ENCODE data around the gene ZDHHC20. TPM values are rescaled to one million over a fixed set of nuclear protein-coding genes. Genes with fewer than 3 reads are reported as not detected.

ZDHHC20 gene
- total RNA-seq, 2 experiments from 2014 or later: 39.6 to 60.1 TPM

DNA sequence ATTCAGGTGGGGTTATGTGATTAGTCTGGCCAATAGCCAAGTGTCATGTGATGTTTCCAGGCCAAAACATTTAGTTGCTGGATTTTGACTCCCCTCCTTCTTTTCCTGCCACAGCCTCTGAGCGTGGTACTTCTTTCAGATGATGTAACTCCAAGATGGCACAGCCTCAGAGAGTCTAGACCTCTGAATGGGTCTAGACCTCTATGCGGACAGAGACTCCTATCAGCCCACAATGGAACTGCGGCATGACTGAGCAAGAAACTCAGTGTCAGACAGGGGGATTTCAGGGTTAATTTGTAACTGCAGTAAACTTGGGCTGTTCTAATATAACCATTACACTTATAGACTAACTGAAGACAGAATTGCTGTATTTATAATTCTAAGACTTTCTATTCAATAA, 42.6 kb upstream of the ZDHHC20 start:
- CTCF ChIA-PET (ENCODE audit: unreplicated experiment): no interaction called here
- Histone ChIP-seq H3K9me2 (ENCODE audit: insufficient read depth, low read length) (no peaks in the 10 kb centered on the region), H4K20me1 (ENCODE audit: insufficient read depth, low read length) (no peaks in the 10 kb centered on the region), H3K9me3 (ENCODE audit: low read length) (no peaks in the 10 kb centered on the region), H2AFZ (ENCODE audit: low read length) (no peak overlapping the region), H3K4me2 (ENCODE audit: low read length) (no peak overlapping the region), H3K79me2 (ENCODE audit: insufficient read depth, low read depth, low read length) (no peaks in the 10 kb centered on the region), H3K36me3 (ENCODE audit: insufficient read depth, low read length) (peaks cover 23% of the 10 kb centered on the region), H3K27ac (ENCODE audit: low read depth, low read length, poor library complexity, severe bottlenecking) (no peak overlapping the region), H3K4me1 (ENCODE audit: insufficient read depth, low read length, poor library complexity, severe bottlenecking) (no peaks in the 10 kb centered on the region), H3K4me3 (ENCODE audit: low read depth, low read length, poor library complexity, severe bottlenecking) (no peak overlapping the region)
- POLR2A ChIA-PET: no interaction called here
- BruUV-seq (replicated peaks): no TSS peak
- TF ChIP-seq CTCF (conservative IDR thresholded peaks at IDR 0.05; ENCODE audit: low read length) (peak; percentile 34; the same call in 1 of the 2 replicates), EZH2phosphoT487 (IDR thresholded peaks at IDR 0.05; ENCODE audit: borderline replicate concordance, low read depth, low read length) (no peak)
- no peak for DNase-seq (ENCODE audit: low spot score)
- intact Hi-C loops (cut with micrococcal nuclease; ENCODE audit: unreplicated experiment): no loop called here

DNA sequence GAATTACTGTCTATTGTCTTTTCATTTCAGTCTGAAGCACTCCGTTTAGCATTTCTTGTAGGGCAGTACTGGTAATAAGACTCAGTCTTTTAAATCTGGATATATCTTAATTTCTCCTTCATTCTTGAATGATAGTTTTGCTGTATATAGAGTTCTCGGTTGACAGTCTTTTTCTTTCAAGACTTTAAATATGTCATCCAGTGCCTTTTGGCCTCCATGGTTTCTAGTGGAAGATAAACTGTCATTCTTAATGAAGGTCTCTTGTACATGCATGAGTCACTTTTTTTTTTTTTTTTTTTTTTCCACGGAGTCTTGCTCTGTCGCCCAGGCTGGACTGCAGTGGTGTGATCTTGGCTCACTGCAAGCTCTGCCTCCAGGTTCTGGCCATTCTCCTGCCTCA, 27.2 kb upstream of the ZDHHC20 start:
- no peak overlapping the region for H2AFZ ChIP-seq (ENCODE audit: low read length)
- ChIA-PET CTCF (ENCODE audit: unreplicated experiment) (no interaction called here), POLR2A (no interaction called here)
- no peaks in the 10 kb centered on the region for H3K79me2 ChIP-seq (ENCODE audit: insufficient read depth, low read depth, low read length)
- no peak for DNase-seq (ENCODE audit: low spot score)
- no peak overlapping the region for H3K4me3 ChIP-seq (ENCODE audit: low read depth, low read length, poor library complexity, severe bottlenecking)
- H3K4me1 ChIP-seq (ENCODE audit: insufficient read depth, low read length, poor library complexity, severe bottlenecking): no peaks in the 10 kb centered on the region
- no peaks in the 10 kb centered on the region for H3K9me2 ChIP-seq (ENCODE audit: insufficient read depth, low read length)
- H3K27ac ChIP-seq (ENCODE audit: low read depth, low read length, poor library complexity, severe bottlenecking): no peak overlapping the region
- no peaks in the 10 kb centered on the region for H4K20me1 ChIP-seq (ENCODE audit: insufficient read depth, low read length)
- H3K36me3 ChIP-seq (ENCODE audit: insufficient read depth, low read length): peaks cover 8% of the 10 kb centered on the region
- 0 out of 2 replicates have a peak, but pooled peaks cover 9% of the 10 kb centered on the region for H3K9me3 ChIP-seq (ENCODE audit: low read length)
- H3K4me2 ChIP-seq (ENCODE audit: low read length): no peak overlapping the region
- TF ChIP-seq CTCF (conservative IDR thresholded peaks at IDR 0.05; ENCODE audit: low read length) (no peak), EZH2phosphoT487 (IDR thresholded peaks at IDR 0.05; ENCODE audit: borderline replicate concordance, low read depth, low read length) (no peak)
- BruUV-seq (replicated peaks): no TSS peak
- intact Hi-C loops (cut with micrococcal nuclease; ENCODE audit: unreplicated experiment): no loop called here

DNA sequence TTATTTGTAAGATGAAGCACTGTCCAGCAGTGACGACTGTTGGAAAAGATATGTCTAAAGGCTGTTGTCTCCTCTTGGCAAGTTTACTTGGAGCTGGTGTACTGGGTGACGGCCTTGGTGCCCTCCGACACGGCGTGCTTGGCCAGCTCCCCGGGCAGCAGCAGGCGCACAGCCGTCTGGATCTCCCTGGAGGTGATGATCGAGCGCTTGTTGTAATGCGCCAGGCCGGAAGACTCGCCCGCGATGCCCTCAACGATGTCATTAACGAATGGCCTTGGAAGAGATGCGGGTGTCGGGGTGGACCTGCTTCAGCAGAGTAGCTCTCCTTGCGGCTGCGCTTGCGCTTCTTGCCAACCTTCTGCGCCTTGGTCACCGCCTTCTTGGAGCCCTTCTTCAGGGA, 24.6 kb upstream of the ZDHHC20 start:
- H4K20me1 ChIP-seq (ENCODE audit: insufficient read depth, low read length): no peaks in the 10 kb centered on the region
- H3K9me2 ChIP-seq (ENCODE audit: insufficient read depth, low read length): no peaks in the 10 kb centered on the region
- no peaks in the 10 kb centered on the region for H3K4me1 ChIP-seq (ENCODE audit: insufficient read depth, low read length, poor library complexity, severe bottlenecking)
- H3K27ac ChIP-seq (ENCODE audit: low read depth, low read length, poor library complexity, severe bottlenecking): no peak overlapping the region
- no peaks in the 10 kb centered on the region for H3K79me2 ChIP-seq (ENCODE audit: insufficient read depth, low read depth, low read length)
- intact Hi-C loops (cut with micrococcal nuclease; ENCODE audit: unreplicated experiment): no loop called here
- 0 out of 2 replicates have a peak, but pooled peaks cover 9% of the 10 kb centered on the region for H3K9me3 ChIP-seq (ENCODE audit: low read length)
- H3K4me3 ChIP-seq (ENCODE audit: low read depth, low read length, poor library complexity, severe bottlenecking): no peak overlapping the region
- CTCF ChIA-PET (ENCODE audit: unreplicated experiment): no interaction called here
- H2AFZ ChIP-seq (ENCODE audit: low read length): no peak overlapping the region
- no peak overlapping the region for H3K4me2 ChIP-seq (ENCODE audit: low read length)
- POLR2A ChIA-PET: no interaction called here
- TF ChIP-seq EZH2phosphoT487 (IDR thresholded peaks at IDR 0.05; ENCODE audit: borderline replicate concordance, low read depth, low read length) (no peak), CTCF (conservative IDR thresholded peaks at IDR 0.05; ENCODE audit: low read length) (no peak)
- no peak for DNase-seq (ENCODE audit: low spot score)
- no TSS peak for BruUV-seq (replicated peaks)
- no peaks in the 10 kb centered on the region; the same call in 1 of the 2 replicates for H3K36me3 ChIP-seq (ENCODE audit: insufficient read depth, low read length)
